NCI-H146 treated with DMSO at 0.1 percent for 48 hours (cell line): ENCODE measurements around the gene DNAH10.

Source experiments
- DNase-seq: peaks from one replicate; lab custom pipeline; 2025; ENCODE audit not compliant: unreplicated experiment; lab: John Stamatoyannopoulos, UW

The DNAH10 gene

GRCh38 chr12:123929946-123930583, 168.0 kb downstream of the DNAH10 start:
- no peak for DNase-seq

DNA sequence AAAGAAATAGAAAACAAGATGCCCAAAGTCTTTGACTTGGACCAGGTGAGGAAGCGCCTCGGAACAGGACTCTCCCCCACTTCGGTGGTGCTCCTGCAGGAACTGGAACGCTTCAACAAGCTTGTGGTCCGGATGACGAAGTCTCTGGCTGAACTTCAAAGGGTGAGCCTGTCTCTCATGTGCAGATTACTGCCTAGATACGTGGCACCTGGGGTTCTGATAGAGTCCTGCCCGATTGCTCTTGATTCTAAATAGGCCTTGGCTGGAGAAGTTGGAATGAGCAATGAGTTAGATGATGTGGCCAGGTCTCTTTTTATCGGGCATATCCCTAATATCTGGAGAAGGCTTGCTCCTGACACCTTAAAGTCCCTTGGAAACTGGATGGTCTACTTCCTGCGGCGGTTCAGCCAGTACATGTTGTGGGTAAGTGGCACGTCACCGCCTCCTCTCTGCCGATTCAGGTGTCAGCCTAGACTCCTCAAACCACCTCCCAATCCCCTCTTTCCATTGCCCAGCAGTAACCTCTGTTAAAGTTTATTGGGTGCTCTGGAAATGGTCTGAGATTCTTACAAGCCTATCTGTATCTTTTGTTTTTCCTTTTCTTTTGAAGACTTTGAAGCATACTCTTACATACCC, 169.7 kb downstream of the DNAH10 start:
- DNase-seq: no peak

GRCh38 chr12:123933214-123933613, 171.1 kb downstream of the DNAH10 start:
- no peak for DNase-seq

- DNase-seq: no peak
Observed at GRCh38 chr12:123934016-123934620, 172.0 kb downstream of the DNAH10 start.

- no peak for DNase-seq
Observed at GRCh38 chr12:123934829-123935228, 172.7 kb downstream of the DNAH10 start.

DNA sequence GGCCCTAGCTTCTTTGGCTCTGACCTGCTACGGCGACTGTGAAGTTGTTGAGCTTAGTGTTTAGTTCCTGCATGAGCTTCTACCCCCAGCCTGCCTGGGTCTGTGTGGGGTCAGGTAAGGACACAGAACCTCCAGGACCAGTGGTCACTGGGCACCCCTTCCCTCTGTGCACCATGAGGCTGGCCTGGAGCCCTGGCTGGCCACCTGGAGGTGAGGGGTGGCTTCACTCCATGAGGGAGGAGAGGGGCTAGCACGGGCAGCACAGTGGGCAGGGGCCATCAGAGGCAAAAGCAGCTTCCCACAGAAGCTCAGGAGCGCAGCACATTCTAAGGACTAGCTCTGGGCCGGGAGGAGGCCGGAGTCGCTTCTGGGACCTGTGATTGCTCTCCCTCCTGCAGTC, 173.9 kb downstream of the DNAH10 start:
- DNase-seq: no peak

DNA sequence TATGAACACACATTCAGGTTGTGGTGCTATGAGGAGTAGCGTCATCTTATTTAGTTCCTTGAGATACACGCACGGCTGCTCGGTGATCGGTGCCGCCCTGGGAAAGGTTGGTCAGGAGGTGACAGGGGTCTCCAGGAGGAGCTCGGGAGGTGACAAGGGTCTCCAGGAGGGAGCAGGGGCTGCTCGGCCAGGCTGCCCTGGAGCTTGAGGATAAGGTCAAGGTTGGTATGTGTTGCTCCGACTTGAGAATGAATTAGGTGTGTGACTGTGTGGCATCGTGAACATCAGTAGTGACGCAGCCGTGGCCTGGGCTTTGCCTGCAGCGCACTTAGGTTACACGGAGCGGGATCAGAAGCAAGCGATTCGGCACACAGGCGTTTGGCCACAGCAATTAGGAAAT, 174.4 kb downstream of the DNAH10 start:
- no peak for DNase-seq

DNA sequence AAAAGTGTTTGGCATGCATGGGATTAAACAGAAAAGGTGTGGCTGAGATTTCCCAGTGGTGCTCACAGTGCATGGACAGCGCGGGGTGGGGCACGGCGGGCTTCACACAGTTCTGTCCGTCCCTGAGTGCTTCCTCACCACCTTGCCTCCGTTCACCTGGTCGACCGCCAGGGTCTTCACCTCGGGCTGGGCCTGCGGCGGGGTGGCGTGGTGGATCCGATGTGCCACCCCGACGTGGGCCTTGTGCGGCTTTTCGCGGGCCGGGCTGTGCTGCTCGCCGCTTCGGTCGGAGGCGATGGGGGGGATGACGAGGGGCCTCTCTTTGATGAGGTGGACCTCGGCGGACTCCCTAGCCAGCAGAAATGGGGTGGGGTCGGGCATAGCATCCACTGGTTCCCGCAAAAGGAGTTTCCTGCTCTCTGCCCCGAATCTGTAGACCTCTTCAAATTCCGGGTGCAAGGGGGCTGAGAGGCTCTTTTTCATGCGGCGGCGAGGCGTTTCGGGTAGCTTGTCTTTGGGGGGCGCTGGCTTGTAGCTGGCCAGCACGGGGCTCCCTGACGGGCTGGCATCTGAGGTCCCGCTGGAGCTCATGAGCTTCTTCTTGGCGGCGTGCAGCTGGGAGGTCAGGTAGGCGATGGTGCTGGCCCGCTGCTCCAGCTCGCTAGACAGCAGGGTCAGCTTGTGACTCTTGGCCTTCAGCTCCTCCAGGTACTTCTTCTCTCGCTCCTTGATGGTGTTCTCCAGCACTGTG, 175.0 kb downstream of the DNAH10 start:
- no peak for DNase-seq

GRCh38 chr12:123937707-123938591, 175.8 kb downstream of the DNAH10 start:
- DNase-seq: no peak

GRCh38 chr12:123938679-123939480, 176.8 kb downstream of the DNAH10 start:
- DNase-seq: no peak

DNA sequence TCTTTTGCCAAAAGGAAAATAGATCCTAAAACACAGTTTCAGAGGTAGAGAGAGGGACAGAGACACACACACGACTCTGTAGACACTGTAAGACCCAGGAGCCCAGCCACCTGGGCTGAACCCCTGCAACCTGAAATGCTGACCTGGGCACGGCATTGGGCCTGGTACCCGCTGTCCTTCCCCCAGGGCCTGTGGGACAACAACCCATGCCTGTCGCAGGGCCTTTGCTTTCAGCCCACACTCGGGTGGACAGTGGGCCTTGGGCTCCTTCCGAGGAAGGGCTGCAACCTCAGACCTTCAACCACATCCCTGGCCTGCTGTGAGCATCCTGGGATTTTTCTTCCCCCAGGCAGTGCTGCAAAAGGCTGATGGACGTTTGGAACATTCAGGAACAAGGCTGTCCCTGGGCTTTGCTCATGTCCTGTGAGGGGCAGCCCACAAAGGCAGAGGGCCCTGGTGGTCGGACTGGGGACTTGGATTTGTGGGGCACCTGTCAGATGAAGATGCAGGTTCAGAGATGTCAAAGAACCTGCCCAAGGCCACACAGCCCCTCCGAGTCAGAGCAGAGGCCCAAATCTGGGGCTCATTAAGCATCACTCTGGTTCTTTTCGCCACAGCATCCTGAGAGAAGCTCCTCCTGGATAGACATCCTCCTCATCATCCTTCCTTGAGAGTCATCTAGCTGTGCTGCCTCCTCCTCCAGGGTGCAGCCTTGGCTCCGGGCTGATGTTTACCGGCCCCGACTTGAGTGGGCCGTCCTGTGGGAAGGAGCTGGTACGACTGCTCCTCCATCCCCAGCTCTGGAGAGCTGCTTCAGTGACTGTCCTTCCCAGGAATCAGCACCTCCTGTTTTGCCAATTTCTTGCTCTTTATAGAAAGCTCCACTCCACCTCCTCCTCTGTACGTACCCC, 177.9 kb downstream of the DNAH10 start:
- DNase-seq: no peak

GRCh38 chr12:123940627-123940966, 178.5 kb downstream of the DNAH10 start:
- DNase-seq: no peak

DNA sequence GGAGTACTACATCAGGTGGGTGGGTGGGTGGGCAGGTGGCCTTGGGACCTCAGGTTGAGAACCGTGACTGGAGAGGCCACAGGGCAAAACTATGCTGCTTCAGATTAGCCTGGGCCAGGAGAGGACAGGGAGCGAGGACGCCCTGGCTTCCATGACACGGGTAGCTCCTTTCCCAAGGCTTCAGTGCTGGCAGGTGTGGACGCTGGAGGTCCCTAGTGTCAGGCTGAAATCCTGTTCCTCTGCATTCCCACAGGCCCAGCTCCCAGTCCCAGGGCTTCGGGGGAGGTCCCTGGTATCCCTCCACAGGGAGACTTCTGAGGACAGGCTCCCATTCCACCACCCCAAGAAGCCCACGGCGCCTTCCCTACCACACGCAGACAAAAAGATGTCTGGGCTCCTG, 178.9 kb downstream of the DNAH10 start:
- DNase-seq: no peak

DNA sequence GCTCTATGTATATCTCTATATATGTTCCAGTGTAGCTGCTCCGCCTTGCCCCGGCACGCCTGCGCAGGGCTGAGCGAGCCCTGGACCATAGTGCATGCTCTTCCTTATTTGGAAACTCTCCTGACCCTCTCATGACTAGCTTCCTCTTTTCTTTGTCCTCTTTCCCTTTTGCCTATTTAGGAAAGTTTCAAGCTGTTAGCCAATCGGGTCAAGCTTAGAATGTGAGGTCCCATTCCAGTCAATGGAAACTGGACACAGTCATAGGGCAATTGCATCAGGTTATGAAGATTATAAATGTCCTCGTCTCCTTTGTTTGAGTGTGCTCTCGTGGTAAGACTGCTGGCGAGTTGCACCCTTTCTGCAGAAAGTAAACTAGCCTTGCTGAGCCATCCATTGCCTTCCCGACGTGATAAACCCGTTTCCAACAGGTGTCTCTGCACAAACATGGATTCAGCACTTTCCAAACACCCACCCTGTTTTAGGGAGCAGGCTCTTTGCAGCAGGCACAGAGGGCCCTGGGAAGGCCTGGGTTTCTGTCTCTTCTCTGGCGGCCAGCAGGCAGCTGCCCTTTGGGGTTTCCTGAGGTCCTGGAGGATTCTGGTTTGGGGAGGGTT, 179.6 kb downstream of the DNAH10 start:
- no peak for DNase-seq

- DNase-seq: no peak
Observed at GRCh38 chr12:123942238-123942653, 180.1 kb downstream of the DNAH10 start.

GRCh38 chr12:123942911-123943648, 181.0 kb downstream of the DNAH10 start:
- DNase-seq: no peak

DNA sequence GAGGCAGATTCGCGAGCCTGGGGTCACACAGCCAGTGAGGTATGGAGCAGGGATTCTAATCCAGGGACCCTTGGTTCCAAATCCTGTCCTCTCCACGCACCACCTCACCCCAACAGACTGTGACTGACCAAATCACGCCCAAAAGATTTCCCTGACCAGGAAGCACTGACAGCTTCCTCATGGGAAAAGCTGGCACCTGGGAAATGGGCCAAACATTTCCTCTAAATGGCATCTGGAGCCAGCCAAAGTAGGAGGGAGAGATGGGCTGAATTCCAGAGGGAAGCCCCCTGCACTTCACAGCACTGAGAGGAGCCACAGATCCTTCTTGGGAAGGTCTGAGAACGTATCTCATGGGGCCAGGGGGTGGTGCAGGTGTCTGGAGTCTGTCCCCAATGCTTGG, 181.7 kb downstream of the DNAH10 start:
- no peak for DNase-seq

- no peak for DNase-seq
Observed at GRCh38 chr12:123944696-123945095, 182.6 kb downstream of the DNAH10 start.
